Psoas muscle (tissue), 8 donors: ENCODE results near the gene TAGLN2. TPM values are rescaled to one million over a fixed set of nuclear protein-coding genes. Genes with fewer than 3 reads are reported as not detected.
A peak's percentile ranks its signal among the peaks of the same experiment; 100 is the strongest.

ENCODE experiments used
- ATAC-seq, 4 donors: fragments of 200-7000 bp; cut with Tn5 transposase; one replicate each; pipeline ENCODE4 v1.9.1; 2020; ENCODE audit warnings: moderate library complexity in 3 of 4, mild to moderate bottlenecking in 2 of 4
- DNase-seq, 2 donors: peaks; one replicate each; pipeline ENCODE4 v3.0.0-alpha.2; 2020
- H3K27ac ChIP-seq: fragments of 200-600 bp; one replicate; pipeline ENCODE4 v1.8.0; 2022
- H3K27me3 ChIP-seq, 3 donors: fragments of 200-600 bp in 1 of 3; one replicate each; pipeline versions ENCODE4 v1.6.1 to v1.8.0; 2013 to 2022; ENCODE audit warnings: low read length in 2 of 3, mild to moderate bottlenecking in 2 of 3, moderate library complexity in 1 of 3; ENCODE audit not compliant: insufficient read depth in 3 of 3
- H3K36me3 ChIP-seq, 2 donors: fragments of 200-600 bp in 1 of 2; one replicate each; pipeline versions ENCODE4 v1.6.1 to v1.8.0; 2013 to 2022; ENCODE audit warnings: low read depth in 1 of 2, mild to moderate bottlenecking in 1 of 2, moderate library complexity in 1 of 2; ENCODE audit not compliant: insufficient read depth in 1 of 2
- H3K4me1 ChIP-seq: fragments of 200-600 bp; one replicate; pipeline ENCODE4 v1.8.0; 2022
- H3K4me3 ChIP-seq: fragments of 200-600 bp; one replicate; pipeline ENCODE4 v1.8.0; 2022; ENCODE audit warnings: mild to moderate bottlenecking
- H3K9me3 ChIP-seq: fragments of 200-600 bp; one replicate; pipeline ENCODE4 v1.8.0; 2022
- WGBS, 3 donors: extraction: QIAGEN DNeasy Blood & Tissue Kit; methylation state at CpG; one replicate each; pipeline versions ENCODE4 v1.1.6 to v1.1.7; 2013; 5-methylcytosine and 5-hydroxymethylcytosine counted together
- intact Hi-C, 2 donors: fragments of 100-400 bp; cut with DNase I; formaldehyde crosslinking; loops; one replicate each; pipeline versions ENCODE4 v1.11.0 to v1.14.2; 2022
- polyA plus RNA-seq, 3 donors: library from polyadenylated mRNA; stranded (reverse); fragments of 200-250 nt; gene quantifications; one replicate each; pipeline ENCODE4 v1.2.3, GENCODE V29; 2013
- total RNA-seq, 4 donors: library from RNA; stranded (reverse); fragmentation: NEBNext Ultra II Directional in 2 of 4; extraction: Animal tissue kit (Norgen Biotek cat#: 25700) in 2 of 4; gene quantifications; one replicate each; pipeline versions ENCODE4 v1.2.1 to v1.2.4, GENCODE V29; 2021 to 2023
- TF ChIP-seq, protein P1 (sequence below): fragments of 200-600 bp; IDR thresholded peaks from one replicate; pipeline ENCODE4 v1.8.0; 2022; ENCODE audit warnings: antibody characterized with exemption
- donor health status: healthy with polysubstance abuse.
- donor health status: DM: no; HTN: no; CAD: no; lungs with moderate emphysema.
- donor health status: Bipolar disorder and iron deficiency.
- donor health status: healthy.
- donor health status: DM: yes; HTN: yes; CAD: no.
- donor health status: DM: no; HTN: no; CAD: no.
- donor health status: DM: no; HTN: no; CAD: no.
- donor health status: DM: yes; HTN: yes; CAD: no.

TAGLN2 gene
- total and polyA plus RNA-seq, 7 donors: 29.6 to 91.6 (median 46.0) TPM

GRCh38 chr1:159924025-159924790, 1.1 kb downstream of the TAGLN2 start:
- Histone ChIP-seq H3K4me3 (peak overlapping the region; percentile 82), H3K27me3 (peaks cover 0 to 30% (median 3%) of the 10 kb centered on the region in 3 donors), H3K27ac (peak overlapping the region; percentile 84), H3K9me3 (no peaks in the 10 kb centered on the region), H3K36me3 (peaks cover 0 to 13% of the 10 kb centered on the region in 2 donors), H3K4me1 (peaks cover 19% of the 10 kb centered on the region)
- DNase-seq: peak; percentile 91 to 92
- TF ChIP-seq, protein P1, sequence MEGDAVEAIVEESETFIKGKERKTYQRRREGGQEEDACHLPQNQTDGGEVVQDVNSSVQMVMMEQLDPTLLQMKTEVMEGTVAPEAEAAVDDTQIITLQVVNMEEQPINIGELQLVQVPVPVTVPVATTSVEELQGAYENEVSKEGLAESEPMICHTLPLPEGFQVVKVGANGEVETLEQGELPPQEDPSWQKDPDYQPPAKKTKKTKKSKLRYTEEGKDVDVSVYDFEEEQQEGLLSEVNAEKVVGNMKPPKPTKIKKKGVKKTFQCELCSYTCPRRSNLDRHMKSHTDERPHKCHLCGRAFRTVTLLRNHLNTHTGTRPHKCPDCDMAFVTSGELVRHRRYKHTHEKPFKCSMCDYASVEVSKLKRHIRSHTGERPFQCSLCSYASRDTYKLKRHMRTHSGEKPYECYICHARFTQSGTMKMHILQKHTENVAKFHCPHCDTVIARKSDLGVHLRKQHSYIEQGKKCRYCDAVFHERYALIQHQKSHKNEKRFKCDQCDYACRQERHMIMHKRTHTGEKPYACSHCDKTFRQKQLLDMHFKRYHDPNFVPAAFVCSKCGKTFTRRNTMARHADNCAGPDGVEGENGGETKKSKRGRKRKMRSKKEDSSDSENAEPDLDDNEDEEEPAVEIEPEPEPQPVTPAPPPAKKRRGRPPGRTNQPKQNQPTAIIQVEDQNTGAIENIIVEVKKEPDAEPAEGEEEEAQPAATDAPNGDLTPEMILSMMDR: no peak
- WGBS, 3 donors: 5 to 21% (median 16%) methylated on average over 21 to 31 of the region's 31 CpGs
- intact Hi-C loops: no loop called here
- peak; percentile 72 to 82 (median 77) for ATAC-seq

DNA sequence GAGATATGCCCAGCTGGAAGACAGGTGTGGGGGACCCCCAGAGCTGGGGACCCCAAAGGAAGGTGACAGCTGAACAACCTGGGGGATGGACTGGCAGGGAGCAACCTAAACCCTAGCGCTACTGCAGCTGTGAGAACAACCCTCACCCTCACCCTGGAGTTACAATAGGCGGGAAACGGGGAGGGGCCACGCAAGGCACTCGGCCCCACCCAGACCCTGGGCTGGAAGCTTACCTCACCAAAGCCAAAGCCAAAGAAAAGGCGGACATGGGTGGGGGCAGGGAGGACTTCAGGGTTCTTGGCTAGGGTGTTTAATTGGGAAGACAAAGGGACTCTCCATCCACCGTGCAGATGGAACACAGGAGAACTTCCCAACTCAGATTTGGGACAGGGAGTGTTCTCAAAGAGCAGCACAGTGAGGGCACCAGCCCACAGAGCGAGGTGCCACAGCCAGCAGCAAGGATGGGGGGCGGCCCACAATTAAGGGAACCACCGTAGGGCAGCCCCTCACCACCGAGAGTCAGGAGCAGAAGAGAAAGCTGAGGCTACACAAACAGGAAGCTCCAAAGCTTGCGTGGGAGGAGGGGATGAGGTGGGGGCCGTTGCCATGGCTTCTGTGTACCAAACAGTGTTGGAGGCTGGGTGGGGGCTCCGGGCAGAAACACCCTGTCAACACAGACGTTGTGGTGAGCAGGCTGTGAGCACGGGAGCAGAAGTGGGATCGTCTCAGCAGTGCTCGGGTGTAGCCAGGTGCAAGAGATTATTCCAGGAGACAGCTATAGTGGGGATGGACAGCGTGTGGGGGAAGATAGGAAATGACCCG, 1.9 kb downstream of the TAGLN2 start:
- peak overlapping the region; percentile 84 for H3K27ac ChIP-seq
- H3K27me3 ChIP-seq: peaks cover 0 to 24% (median 3%) of the 10 kb centered on the region in 3 donors
- WGBS, 3 donors: 19 to 31% (median 25%) methylated on average over 20 of the region's 20 CpGs
- TF ChIP-seq, protein P1: no peak
- H3K36me3 ChIP-seq: peaks cover 0 to 21% of the 10 kb centered on the region in 2 donors
- peaks cover 24% of the 10 kb centered on the region for H3K4me1 ChIP-seq
- H3K9me3 ChIP-seq: no peaks in the 10 kb centered on the region
- ATAC-seq (peak; percentile 27 to 63 (median 34)), DNase-seq (peak; percentile 80 to 87)
- peak overlapping the region; percentile 82 for H3K4me3 ChIP-seq
- intact Hi-C loops: no loop called here

DNA sequence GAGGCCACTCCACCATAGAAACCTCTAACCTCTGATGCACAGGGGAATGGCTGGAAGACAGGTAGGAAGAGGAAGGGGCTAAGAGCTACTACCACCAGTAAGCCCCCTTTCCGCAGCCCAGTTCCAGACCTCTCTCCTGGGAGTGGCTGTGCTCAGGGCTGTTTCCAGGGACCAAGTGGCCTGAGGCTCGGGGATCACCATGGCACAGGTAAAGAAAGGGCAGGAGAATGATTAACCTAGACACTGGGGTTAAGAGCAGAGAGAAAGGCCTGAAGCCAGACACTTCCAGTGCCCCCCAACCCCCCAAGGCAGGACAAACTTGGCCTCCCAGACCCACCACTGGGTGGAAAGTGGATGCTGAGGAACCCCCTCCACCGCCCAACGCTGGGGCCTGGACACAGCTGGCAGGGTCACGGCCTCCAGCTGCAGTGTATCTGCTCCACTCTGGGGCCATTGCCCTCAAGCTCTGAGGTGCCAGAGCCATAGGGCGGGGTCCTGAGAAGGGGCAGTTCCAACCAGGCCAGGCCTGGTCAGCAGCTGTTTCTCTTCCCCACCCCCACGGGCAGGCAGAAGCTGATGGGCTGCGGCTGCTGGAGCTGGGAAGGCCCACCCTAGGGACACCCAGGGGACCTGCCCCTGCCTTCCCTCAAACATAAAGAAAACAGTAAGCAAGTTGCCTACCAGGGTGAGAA, 2.6 kb downstream of the TAGLN2 start:
- WGBS, 3 donors: 33 to 46% (median 38%) methylated on average over 8 of the region's 8 CpGs

More for the DNA sequence above, 2.6 kb downstream of the TAGLN2 start:
- Histone ChIP-seq H3K4me3 (peak overlapping the region; percentile 82), H3K36me3 (peaks cover 0 to 21% of the 10 kb centered on the region in 2 donors), H3K27me3 (peaks cover 0 to 19% (median 3%) of the 10 kb centered on the region in 3 donors), H3K4me1 (peaks cover 24% of the 10 kb centered on the region), H3K27ac (peak overlapping the region; percentile 84), H3K9me3 (no peaks in the 10 kb centered on the region)
- DNase-seq (peak; percentile 56 to 77), ATAC-seq (no peak)
- intact Hi-C loops: no loop called here
- TF ChIP-seq, protein P1: no peak
